Tibial nerve (tissue), 4 donors: ENCODE data around the gene ARMH1.

Source experiments
- EP300 ChIP-seq, 2 donors: sonication (generic); formaldehyde crosslinking; IDR thresholded peaks; one replicate each; pipeline ENCODE4 v1.6.1; 2017; ENCODE audit warnings: antibody characterized with exemption in 2 of 2, mild to moderate bottlenecking in 1 of 2
- POLR2A ChIP-seq, 2 donors: fragments of 450-650 bp; IDR thresholded peaks; one replicate each; pipeline ENCODE4 v1.6.1; 2017; ENCODE audit warnings: antibody characterized with exemption in 2 of 2, mild to moderate bottlenecking in 2 of 2, moderate library complexity in 2 of 2
- TF ChIP-seq, protein P1 (sequence below), 5 experiments: fragments of 200-600 bp in 3 of 5; fragments of 450-650 bp in 2 of 5; sonication (generic) in 3 of 5; IDR thresholded peaks; one replicate each; pipeline ENCODE4 v1.5.1; 2016 to 2019; ENCODE audit warnings: antibody characterized with exemption in 5 of 5, mild to moderate bottlenecking in 3 of 5, moderate library complexity in 2 of 5

DNA sequence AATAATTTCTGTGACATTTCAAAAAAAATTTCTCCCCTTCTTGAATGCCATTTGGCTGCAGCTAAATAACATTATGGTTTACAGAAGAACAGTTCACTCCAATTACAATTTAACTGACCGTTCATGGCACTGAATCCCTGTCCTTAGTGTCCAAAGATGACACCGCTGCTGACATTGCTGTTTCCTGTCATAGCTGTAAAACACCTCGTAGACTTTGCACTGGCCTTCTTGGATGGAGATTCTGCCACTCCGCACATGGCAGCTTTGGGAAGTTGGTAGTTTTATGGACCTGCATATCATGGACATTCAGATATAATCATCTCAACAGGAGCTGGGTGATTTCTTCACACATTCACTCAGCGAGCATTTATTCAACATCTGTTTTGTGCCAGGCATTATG lies 5.0 kb downstream of the ARMH1 start:
- TF ChIP-seq, protein P1, sequence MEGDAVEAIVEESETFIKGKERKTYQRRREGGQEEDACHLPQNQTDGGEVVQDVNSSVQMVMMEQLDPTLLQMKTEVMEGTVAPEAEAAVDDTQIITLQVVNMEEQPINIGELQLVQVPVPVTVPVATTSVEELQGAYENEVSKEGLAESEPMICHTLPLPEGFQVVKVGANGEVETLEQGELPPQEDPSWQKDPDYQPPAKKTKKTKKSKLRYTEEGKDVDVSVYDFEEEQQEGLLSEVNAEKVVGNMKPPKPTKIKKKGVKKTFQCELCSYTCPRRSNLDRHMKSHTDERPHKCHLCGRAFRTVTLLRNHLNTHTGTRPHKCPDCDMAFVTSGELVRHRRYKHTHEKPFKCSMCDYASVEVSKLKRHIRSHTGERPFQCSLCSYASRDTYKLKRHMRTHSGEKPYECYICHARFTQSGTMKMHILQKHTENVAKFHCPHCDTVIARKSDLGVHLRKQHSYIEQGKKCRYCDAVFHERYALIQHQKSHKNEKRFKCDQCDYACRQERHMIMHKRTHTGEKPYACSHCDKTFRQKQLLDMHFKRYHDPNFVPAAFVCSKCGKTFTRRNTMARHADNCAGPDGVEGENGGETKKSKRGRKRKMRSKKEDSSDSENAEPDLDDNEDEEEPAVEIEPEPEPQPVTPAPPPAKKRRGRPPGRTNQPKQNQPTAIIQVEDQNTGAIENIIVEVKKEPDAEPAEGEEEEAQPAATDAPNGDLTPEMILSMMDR (IDR thresholded peaks at IDR 0.05), result no peak
- TF ChIP-seq POLR2A (IDR thresholded peaks at IDR 0.05), result no peak
- no peak for TF ChIP-seq EP300 (IDR thresholded peaks at IDR 0.05)
